Sigmoid colon (tissue), 4 donors: ENCODE measurements around the gene NRXN3.

Experiments used
- CTCF ChIP-seq, 4 experiments: fragments of 450-650 bp in 3 of 4; fragments of 200-600 bp in 1 of 4; IDR thresholded peaks; one replicate each; pipeline ENCODE4 v1.5.1; 2016 to 2019; ENCODE audit warnings: antibody characterized with exemption in 4 of 4, mild to moderate bottlenecking in 3 of 4, moderate library complexity in 2 of 4
- EP300 ChIP-seq, 4 donors: sonication (generic); formaldehyde crosslinking; IDR thresholded peaks; one replicate each; pipeline ENCODE4 v1.6.1; 2017; ENCODE audit warnings: antibody characterized with exemption in 4 of 4
- POLR2A ChIP-seq, 2 donors: fragments of 450-650 bp; IDR thresholded peaks; one replicate each; pipeline ENCODE4 v1.6.1; 2016; ENCODE audit warnings: antibody characterized with exemption in 2 of 2, mild to moderate bottlenecking in 2 of 2, moderate library complexity in 2 of 2
- POLR2AphosphoS5 ChIP-seq, 4 donors: sonication (generic); formaldehyde crosslinking; IDR thresholded peaks; one replicate each; pipeline ENCODE4 v1.6.1; 2017; ENCODE audit warnings: antibody characterized with exemption in 4 of 4

DNA sequence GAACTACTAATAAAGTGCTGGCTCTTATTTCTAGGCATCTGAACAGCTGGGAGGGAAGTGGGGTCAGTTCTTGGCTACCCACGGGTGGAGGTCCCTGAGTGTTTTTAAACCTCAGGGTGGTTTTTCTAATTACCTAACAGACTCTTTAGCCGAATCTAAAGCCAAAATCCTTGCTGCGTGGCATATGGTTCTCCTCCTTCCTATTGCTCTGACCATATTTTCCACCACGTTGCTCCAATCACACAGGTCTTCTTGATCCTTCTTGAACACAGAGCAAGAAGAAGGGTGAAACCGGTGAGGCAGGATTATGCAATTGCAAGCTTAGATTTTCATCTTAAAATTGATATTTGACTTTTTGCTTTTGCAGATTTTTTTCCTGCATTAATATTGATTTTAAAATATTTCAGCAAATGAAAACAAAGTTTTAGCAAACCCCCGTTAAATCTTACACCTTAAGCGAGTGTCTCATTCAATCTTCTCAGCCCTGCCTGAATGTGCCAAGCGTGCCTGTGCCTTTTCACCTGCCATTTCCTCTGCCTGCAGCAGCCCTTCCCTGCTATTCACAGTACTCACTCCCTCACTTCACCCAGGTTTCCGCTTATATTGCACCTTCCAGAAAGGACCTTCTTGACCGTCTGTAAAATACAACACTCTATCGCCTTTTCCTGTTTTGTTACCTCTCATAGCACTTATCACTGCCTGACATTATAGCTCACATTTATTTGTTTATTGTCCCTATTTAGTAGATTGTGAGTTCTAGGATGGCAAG lies 1535.1 kb downstream of the NRXN3 start:
- TF ChIP-seq CTCF (IDR thresholded peaks at IDR 0.05) (no peak), EP300 (IDR thresholded peaks at IDR 0.05) (no peak), POLR2A (IDR thresholded peaks at IDR 0.05) (no peak), POLR2AphosphoS5 (IDR thresholded peaks at IDR 0.05) (no peak)
